BJ (cell line): ENCODE data around the gene MORN2. TPM values are rescaled to one million over a fixed set of nuclear protein-coding genes. Genes with fewer than 3 reads are reported as not detected.

Source experiments
- CTCF ChIA-PET: fragments of 350-600 bp; formaldehyde crosslinking; extraction: SDS; loops from one replicate; lab custom pipeline; 2021; ENCODE audit warnings: antibody characterized with exemption, inconsistent platforms; lab: Yijun Ruan, JAX
- POLR2A ChIA-PET: fragments of 300-600 bp; sonication (Branson Sonifier 250); formaldehyde crosslinking; extraction: SDS; loops from one replicate; lab custom pipeline; 2021; ENCODE audit warnings: antibody characterized with exemption; lab: Charles Lee
- DNase-seq: peaks from one replicate; pipeline ENCODE4 v3.0.0-alpha.2; 2011; ENCODE audit warnings: low read depth
- H3K27me3 ChIP-seq: 2 replicates; pipeline ENCODE4 v1.6.0; 2011; ENCODE audit warnings: low read length; ENCODE audit not compliant: control insufficient read depth, insufficient read depth
- H3K36me3 ChIP-seq: 2 replicates; pipeline ENCODE4 v1.5.1; 2011; ENCODE audit warnings: low read length; ENCODE audit not compliant: control insufficient read depth, insufficient read depth
- H3K4me3 ChIP-seq: 2 replicates; pipeline ENCODE4 v1.5.1; 2011; ENCODE audit warnings: low read depth, mild to moderate bottlenecking, control low read depth, low read length
- CTCF ChIP-seq: IDR thresholded peaks from 2 replicates; pipeline ENCODE4 v1.5.1; 2011; ENCODE audit warnings: low read depth, mild to moderate bottlenecking, control low read depth, inconsistent platforms, low read length, moderate library complexity; ENCODE audit not compliant: insufficient read depth
- polyA plus RNA-seq: library from polyadenylated mRNA; depleted of rRNA; stranded (reverse); fragments of >200 nt; gene quantifications from 2 replicates; pipeline ENCODE4 v1.2.3, GENCODE V29; 2011; rRNA removed
- small RNA-seq: library from RNA; depleted of rRNA; stranded (forward); fragments of <200 nt; gene quantifications from one replicate; pipeline ENCODE3, GENCODE V24; 2012; ENCODE audit warnings: low replicate concordance, low read depth; ENCODE audit not compliant: insufficient read length

MORN2 gene
- polyA plus RNA-seq, 1 experiment = 10.7 TPM

- no peak for DNase-seq
- H3K27me3 ChIP-seq = no peaks in the 10 kb centered on the region
- POLR2A ChIA-PET = no interaction called here
- CTCF ChIA-PET = no interaction called here
- no peak for TF ChIP-seq CTCF
- H3K4me3 ChIP-seq = no peak overlapping the region
- H3K36me3 ChIP-seq = no peaks in the 10 kb centered on the region
Measured at GRCh38 chr2:38912619-38913018, 36.8 kb downstream of the MORN2 start.

DNA sequence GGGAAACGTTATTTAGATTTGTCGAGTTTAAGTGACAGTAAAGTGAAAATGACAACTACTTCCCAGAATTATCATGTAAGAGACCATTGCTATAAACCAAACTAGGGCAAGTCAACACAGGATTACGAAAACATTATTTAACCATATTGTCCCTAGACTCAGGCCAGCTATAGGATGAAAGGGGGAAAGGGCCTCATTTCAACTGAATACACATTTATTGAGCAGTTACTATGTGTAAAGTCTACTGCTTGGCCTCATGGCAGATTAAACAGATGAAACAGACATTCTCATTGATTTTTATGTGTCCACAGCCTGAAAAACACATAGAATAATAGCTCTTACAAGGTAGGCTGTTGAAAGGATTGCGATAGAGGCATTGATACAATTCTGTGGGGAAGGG is 46.6 kb downstream of the MORN2 start:
- Histone ChIP-seq H3K27me3 (no peaks in the 10 kb centered on the region; the same call in 1 of the 2 replicates), H3K36me3 (no peaks in the 10 kb centered on the region), H3K4me3 (no peak overlapping the region)
- DNase-seq = no peak
- ChIA-PET POLR2A (no interaction called here), CTCF (no interaction called here)
- TF ChIP-seq CTCF = no peak

DNA sequence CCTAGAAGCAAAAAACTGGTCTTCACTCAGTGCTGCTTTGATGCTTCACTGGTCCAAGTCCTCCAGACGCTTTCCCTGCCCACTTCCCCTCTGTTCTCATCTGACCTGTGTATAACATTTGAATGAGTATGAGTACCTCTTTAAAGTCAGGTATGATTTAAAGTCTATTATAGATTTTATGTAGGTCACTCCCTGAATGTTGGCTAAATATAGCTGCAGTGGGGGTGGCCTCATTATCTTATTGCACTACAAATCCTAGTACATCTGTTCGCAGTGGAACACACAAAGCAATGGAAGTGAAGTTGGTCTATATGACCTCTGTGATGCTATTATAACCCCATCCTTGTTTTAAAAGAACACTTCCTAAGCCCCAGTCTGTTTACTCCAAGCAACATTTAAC is 47.1 kb downstream of the MORN2 start:
- no peak for TF ChIP-seq CTCF
- DNase-seq = no peak
- POLR2A ChIA-PET = no interaction called here
- Histone ChIP-seq H3K4me3 (no peak overlapping the region), H3K36me3 (no peaks in the 10 kb centered on the region), H3K27me3 (no peaks in the 10 kb centered on the region; the same call in 1 of the 2 replicates)
- CTCF ChIA-PET = no interaction called here

DNA sequence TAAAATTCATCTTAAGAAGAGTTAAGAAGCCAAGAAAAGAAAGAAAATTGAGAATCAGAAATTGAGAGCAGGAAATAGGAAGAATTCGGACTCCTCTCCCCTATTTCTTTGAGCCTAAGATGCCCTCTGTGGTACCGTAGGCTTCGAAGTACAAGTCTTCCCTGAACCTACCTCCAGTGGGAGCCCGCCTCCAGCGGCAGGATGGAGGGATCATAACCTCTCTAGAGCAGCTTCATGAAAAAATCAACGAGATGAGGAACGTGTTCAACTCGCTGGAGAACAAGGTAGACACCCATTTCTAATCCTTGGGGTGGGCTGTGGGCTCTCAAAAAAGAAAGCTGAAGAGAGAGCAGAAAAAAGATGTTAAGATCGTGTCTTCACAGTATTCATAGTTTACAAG is 50.2 kb downstream of the MORN2 start:
- no peak for TF ChIP-seq CTCF
- Histone ChIP-seq H3K36me3 (no peaks in the 10 kb centered on the region), H3K4me3 (no peak overlapping the region), H3K27me3 (no peaks in the 10 kb centered on the region; the same call in 1 of the 2 replicates)
- DNase-seq = no peak
- ChIA-PET CTCF (interaction anchor here (2.1 kb wide), 1 partner anchor 22 kb away, joined by 4 read pairs; no protein-coding TSS in a partner anchor), POLR2A (no interaction called here)

DNA sequence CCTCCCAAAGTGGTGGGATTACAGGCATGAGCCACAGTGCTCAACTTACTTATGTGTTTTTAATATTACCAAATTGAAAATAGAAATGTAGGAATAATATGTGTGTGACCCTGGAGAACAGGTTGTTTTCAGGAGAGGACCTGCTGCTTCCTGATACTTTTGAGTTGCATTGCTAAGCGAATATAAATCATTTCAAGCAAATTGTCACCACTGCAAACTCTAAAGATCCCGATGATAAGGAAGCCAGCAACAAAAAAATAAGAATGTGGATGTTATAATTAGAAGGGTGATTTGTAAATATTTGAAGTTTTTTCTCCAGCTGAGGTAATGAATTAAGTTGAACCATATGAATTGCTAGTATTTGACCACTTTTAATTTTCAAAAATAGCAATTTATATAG is 54.8 kb downstream of the MORN2 start:
- H3K4me3 ChIP-seq = no peak overlapping the region
- H3K27me3 ChIP-seq = no peaks in the 10 kb centered on the region
- no peak for TF ChIP-seq CTCF
- no peak for DNase-seq
- no peaks in the 10 kb centered on the region for H3K36me3 ChIP-seq
- POLR2A ChIA-PET = no interaction called here
- CTCF ChIA-PET = interaction anchor here (0.9 kb wide), 1 partner anchor 298 kb away, joined by 3 read pairs; no protein-coding TSS in a partner anchor

Small RNA genes within 50 kb of the gene (small RNA-seq; reads per million reads assigned to genes)
- not detected for gene RNU6-851P

Other genes starting within 250 kb of the MORN2 start
- gene GALM, start 209.9 kb upstream of the MORN2 start, polyA plus RNA-seq = 9.6 and 10.1 TPM in 2 replicates
- 110 and 172 TPM in 2 replicates for gene SRSF7, start 124.6 kb upstream of the MORN2 start, polyA plus RNA-seq
- 5.4 and 13.7 TPM in 2 replicates for gene GEMIN6, start 97.8 kb upstream of the MORN2 start, polyA plus RNA-seq
- gene DHX57, start within 50 bp of the MORN2 start, polyA plus RNA-seq = 10.0 and 15.2 TPM in 2 replicates
- gene ARHGEF33, start 13.9 kb downstream of the MORN2 start, polyA plus RNA-seq = 0.23 and 0.31 TPM in 2 replicates
- 12.9 and 23.3 TPM in 2 replicates for gene SOS1, start 245.1 kb downstream of the MORN2 start, polyA plus RNA-seq